Stimulated activated CD4-positive, alpha-beta T cell treated with anti-CD3 and anti-CD28 coated beads, Interleukin-12 subunit alpha, Interleukin-12 subunit beta, amount 100 ng/mL, for 48 hours (primary cell): Measurements from ENCODE around the gene ARSI.

Experiments used
- DNase-seq, 3 donors: peaks; one replicate each; pipeline ENCODE4 v3.0.0-alpha.2; 2020; ENCODE audit warnings: low read depth in 2 of 3, low spot score in 1 of 3

Gene ARSI

GRCh38 chr5:150270541-150271295 is 32.0 kb downstream of the ARSI start:
- DNase-seq, result no peak

DNA sequence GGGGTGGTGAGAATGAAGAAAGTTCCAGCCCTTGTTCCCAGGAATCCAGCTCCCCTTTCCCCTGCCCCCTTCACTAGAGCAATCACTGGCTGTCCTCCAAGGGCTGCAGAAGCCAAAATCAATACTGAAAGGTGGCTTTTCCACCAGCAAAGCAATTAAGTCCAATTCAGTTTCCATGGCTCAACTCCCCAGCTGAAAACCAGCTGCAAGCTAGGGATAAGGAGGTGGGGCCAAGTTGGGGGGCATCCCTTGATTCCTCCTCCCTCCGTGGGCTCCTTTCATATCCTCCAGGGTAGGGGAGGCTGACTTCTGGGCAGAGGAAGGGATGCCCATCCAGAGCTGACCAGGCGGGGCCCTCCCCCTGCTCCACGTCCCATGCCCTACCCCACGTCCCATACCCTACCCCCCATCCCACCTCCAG is 35.8 kb downstream of the ARSI start:
- no peak for DNase-seq

- no peak for DNase-seq
Measured at GRCh38 chr5:150265870-150266383, 36.8 kb downstream of the ARSI start.

GRCh38 chr5:150264667-150265603 is 37.8 kb downstream of the ARSI start:
- no peak for DNase-seq

DNA sequence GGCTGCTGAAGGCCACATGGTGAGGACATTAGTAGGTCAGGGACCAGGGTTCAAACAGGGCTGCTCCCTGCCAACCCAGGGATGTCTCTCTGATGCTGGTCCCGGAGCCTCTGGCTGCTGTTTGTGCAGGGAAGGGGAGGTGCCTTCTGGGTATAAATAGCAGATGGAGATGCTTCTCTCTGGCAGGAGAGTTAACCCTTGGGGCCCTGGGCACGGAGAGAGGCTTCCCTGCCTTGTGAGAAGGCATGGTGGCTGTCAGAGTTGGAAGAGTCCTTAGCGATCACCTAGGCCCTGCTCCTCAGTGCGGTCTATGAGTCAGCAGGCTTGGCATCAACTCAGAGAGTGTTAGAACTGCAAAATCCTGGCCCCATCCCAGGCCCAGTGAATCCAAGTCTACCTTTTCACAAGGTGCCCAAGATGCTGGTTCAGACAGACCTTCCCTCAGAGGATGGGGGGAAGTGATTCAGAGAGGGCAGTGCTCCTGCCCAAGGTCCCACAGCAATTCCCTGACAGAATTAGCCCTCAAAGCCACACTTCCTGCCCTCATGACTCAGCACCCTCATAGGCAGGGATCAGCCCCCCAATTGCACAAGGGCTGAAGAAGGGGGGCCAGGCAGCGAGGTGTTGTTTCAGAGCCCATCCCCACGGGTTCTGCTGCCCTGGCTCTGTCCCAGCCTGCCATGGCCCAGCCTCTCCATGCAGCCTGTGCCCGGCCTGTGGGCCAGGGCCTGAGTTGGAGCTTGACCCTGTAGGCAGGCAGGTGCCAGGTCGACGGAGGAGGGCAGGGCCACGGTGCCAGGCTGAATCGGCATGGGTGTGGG is 38.7 kb downstream of the ARSI start:
- no peak for DNase-seq

- no peak for DNase-seq
Measured at GRCh38 chr5:150263375-150263775, 39.3 kb downstream of the ARSI start.

GRCh38 chr5:150262502-150262901 is 40.2 kb downstream of the ARSI start:
- no peak for DNase-seq

DNA sequence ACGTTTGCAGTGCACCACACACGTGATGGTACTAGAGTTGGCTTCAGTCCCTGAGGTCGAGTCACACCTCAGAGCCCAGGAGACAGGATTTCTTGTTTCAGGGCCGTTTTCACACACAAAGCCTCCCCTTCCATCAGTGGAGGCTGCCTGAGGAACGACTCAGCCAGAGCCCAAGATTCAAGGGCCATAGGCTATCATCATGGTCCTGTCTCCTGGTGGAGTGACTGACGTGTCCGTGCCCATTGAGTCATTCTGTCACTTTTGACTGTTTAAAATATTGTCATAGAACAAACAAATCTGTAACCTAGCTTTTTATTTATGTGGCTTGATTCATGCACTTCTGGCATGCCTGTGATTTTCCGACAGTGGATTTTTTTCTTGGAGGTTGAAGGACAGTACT is 41.5 kb downstream of the ARSI start:
- DNase-seq, result no peak

- no peak for DNase-seq
Measured at GRCh38 chr5:150258130-150258529, 44.6 kb downstream of the ARSI start.

DNA sequence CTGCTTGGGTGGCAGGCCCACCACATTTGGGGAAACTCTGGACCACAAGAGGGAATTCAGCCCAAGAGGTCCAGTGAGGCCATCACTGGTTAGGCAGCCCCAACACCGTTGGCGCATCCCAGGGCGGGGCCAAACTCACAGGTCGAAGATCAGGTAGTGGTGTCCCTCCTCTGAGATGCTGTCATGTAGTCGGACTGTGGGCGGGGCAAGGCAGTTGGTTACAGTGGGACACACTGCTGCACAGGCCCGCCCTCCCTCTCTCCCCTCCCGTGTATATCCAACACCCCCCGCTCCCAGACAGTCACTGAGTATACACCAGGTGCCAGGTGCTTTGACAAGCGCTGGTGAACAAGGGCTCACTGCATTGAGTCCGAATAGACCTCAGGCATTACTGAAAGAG is 45.3 kb downstream of the ARSI start:
- DNase-seq, result no peak

DNA sequence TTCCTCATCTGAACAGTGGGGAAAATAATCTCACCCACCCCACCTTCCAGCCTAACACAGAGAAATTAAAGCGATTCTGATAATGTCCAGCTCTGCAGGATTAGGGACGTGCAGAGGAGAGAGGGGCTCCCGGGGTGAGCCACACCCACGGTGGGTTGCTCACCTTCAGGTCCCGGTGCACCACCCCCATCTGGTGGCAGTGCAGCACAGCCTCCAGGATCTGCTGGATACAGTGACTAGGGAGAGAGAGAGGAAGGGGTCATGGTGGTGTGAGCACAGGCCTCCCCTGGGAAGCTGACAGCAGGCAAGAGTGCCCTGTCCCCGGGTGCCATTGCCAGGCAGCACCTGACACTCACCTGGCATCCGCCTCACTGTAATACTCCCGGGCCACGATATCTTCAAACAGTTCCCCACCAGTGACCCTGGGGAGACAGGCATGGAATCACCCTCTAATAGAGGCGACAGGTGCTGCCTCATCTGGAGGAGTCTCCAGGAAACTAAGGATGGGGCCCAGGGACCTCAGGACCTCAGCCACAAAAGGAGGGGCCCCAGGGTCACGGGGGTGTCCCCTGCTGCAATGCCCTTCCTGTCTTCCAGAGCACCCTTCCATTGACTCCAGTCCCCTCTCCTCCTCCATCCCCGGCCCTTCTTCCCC is 46.2 kb downstream of the ARSI start:
- no peak for DNase-seq

DNA sequence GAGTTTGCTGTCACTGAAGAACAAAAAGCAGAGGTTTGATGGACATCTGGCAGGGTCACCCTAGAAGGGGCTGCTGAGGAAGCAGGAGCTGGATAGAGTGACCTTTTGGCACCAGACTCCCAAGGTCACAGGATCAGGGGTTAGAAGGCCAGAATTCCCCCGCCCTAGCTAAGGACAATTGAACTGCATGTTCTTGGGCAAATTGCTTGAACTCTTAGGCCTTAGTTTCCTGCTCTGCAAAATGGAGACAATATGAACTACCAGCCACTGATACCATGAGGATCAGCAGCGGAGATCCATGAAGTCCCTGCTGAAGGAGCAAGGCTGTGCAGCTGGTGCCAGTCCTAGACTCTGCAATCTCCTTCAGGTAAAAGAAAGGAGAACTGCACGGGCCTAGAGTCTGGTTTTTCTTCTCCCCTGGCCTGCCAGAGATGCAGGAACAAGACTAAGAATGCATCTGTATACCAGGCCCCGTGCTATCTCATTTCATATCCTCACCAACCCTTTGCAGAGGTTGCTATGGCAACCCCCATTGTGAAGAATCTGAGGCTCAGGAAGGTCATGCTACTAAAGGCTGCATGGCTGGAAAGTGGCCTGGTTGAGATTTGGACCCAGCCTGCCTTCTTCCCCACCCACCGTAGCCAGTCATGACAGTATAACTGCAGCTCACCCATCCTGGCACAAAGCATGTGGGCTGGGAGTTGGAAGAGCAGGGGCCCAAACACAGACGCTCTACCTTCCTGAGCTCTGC is 46.9 kb downstream of the ARSI start:
- no peak for DNase-seq

- DNase-seq, result no peak
Measured at GRCh38 chr5:150254774-150255173, 47.9 kb downstream of the ARSI start.

DNA sequence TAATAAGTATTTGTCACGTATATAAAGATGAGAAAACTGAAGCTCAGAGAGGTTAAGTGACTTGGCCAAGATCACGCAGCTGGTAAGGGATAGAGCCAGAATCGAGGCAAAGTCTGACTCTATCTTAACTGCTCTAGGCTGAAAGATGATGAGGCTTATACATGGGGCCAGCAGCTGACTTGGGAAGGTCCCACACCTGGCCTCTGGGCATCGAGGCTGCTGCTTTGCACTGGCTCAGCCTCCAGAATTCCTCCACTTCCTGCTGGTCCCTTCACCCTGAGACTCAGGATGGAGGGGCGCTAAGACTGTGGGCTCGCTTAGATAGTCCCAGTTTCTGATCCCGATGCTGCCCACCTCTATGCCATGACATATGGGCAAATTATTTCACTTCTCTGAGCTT is 48.3 kb downstream of the ARSI start:
- DNase-seq, result no peak

GRCh38 chr5:150253416-150254208 is 49.1 kb downstream of the ARSI start:
- no peak for DNase-seq

- DNase-seq, result no peak
Measured at GRCh38 chr5:150252489-150252888, 50.2 kb downstream of the ARSI start.

GRCh38 chr5:150251504-150251903 is 51.2 kb downstream of the ARSI start:
- no peak for DNase-seq

GRCh38 chr5:150249744-150250143 is 53.0 kb downstream of the ARSI start:
- no peak for DNase-seq

- DNase-seq, result no peak
Measured at GRCh38 chr5:150248946-150249345, 53.8 kb downstream of the ARSI start.
